Measurements from ENCODE around the gene GPC6.
"Not testable (repeated sequence)": the region's sequence is repeated elsewhere in the genome, so short reads cannot be mapped to it uniquely, and the experiment has no call there.

GRCh38 chr13:94209913-94210312 is 983.3 kb downstream of the GPC6 start:
- TF ChIP-seq CTCF (IDR thresholded peaks at IDR 0.05; ENCODE audit: extremely low read depth in 1 of 2, insufficient read depth in 1 of 2, low read depth in 1 of 2, low read length in 2 of 2); EZH2 (IDR thresholded peaks at IDR 0.05; ENCODE audit: borderline replicate concordance, low read depth, low read length, severe bottlenecking); POLR2AphosphoS5 (IDR thresholded peaks at IDR 0.05; ENCODE audit: insufficient read depth, low read depth, low read length); POLR2A (IDR thresholded peaks at IDR 0.05; ENCODE audit: low read depth, low read length): not testable (repeated sequence)

All from endothelial cell of umbilical vein (primary cell).